Activated CD4-positive, alpha-beta T cell treated with anti-CD3 and anti-CD28 coated beads, Interleukin-2, Interleukin-4, amounts not matched to agents 100 ng/mL and 50 ng/mL, durations not matched to agents 16 hours and 8 hours (primary cell): ENCODE data around the gene SIGLEC1.

Experiments
- DNase-seq: peaks from one replicate; pipeline ENCODE4 v3.0.0-alpha.2; 2020; ENCODE audit warnings: low spot score

SIGLEC1 gene

DNA sequence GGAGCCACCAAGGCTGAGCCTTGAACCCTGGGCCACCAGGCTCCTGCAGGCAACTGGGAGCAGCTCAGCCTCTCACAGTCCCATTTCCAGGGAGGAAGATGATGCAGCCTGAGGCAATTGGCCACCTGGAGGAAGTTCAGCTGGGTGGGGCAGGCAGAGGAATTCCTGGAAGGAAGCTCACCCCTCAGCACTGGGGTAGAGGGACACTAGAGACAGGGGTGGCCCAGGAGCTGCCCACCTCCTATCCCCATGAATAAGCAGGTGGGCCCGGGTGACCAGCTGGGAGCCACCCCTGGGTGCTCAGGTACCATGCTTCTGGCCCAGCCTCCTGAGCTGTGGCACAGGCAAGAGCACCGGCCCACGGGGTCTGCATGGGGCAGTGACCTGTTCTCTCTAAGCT is 16.5 kb upstream of the SIGLEC1 start:
- no peak for DNase-seq

GRCh38 chr20:3728354-3728753 is 16.0 kb upstream of the SIGLEC1 start:
- DNase-seq, result no peak

DNA sequence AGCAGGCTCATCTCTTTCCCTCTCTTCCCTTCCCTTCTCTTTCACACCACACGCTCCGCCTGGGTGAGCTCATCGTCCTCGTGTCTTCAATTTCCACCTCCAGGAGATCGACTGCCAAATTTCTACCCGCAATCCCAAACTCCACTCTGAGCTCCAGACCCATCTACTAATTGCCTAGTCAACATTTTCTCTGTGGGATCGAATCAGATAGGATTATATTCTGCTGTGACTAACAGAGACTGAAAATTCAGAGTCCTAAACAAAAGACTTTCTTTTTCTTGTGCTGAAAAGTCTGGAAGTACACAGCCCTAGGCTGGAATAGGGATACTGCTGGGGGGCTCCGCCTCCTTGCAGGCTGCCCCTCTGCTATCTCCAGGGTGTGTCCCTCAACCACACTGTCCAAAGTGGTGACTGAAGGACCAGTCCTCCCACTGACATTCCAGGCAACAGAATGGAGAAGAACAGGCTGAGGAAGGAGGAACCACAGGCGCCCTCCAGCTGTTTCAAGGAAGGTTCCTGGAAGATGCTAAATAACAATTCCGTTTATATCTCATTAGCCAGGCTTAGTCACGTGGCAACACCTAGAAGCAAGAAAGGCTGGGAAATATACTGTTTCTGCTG is 15.1 kb upstream of the SIGLEC1 start:
- DNase-seq, result no peak

DNA sequence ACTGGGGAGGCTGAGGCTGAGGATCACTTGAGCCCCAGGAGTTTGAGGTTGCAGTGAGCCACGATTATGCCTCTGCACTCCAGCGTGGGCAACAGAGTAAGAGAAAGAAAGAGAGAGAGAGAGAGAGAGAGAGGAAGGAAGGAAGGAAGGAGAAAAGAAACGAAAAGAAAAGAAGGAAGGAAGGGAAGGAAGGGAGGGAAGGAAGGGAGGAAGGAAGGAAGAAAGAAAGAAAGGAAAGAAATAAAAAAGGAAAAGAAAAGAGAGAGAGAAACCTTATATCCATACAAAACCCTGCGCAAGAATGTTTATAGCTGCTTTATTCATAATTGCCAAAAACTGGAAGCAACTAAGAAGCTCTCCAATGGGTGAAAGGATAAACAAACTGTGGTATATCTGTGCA is 12.0 kb upstream of the SIGLEC1 start:
- no peak for DNase-seq

GRCh38 chr20:3723284-3723683 is 10.9 kb upstream of the SIGLEC1 start:
- DNase-seq, result no peak

- no peak for DNase-seq
These were observed 9.5 kb upstream of the SIGLEC1 start for GRCh38 chr20:3721912-3722311.

GRCh38 chr20:3720626-3721025 is 8.2 kb upstream of the SIGLEC1 start:
- DNase-seq, result no peak

- no peak for DNase-seq
These were observed 7.7 kb upstream of the SIGLEC1 start for GRCh38 chr20:3720068-3720467.

DNA sequence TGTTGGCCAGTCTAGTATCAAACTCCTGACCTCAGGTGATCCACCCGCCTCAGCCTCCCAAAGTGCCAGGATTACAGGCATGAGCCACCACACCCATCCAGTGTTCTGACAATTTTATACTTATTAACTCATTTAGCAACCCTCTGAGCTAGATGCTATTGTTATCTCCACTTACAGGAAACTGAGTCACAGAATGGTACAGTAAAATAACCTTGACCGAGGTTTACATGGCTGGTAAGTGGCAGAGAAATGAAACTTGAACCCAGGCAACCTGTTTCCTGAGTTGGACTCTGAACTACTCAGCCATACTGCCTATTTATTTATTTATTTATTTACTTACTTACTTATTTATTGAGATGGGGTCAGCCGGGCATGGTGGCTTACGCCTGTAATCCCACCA is 6.6 kb upstream of the SIGLEC1 start:
- no peak for DNase-seq

DNA sequence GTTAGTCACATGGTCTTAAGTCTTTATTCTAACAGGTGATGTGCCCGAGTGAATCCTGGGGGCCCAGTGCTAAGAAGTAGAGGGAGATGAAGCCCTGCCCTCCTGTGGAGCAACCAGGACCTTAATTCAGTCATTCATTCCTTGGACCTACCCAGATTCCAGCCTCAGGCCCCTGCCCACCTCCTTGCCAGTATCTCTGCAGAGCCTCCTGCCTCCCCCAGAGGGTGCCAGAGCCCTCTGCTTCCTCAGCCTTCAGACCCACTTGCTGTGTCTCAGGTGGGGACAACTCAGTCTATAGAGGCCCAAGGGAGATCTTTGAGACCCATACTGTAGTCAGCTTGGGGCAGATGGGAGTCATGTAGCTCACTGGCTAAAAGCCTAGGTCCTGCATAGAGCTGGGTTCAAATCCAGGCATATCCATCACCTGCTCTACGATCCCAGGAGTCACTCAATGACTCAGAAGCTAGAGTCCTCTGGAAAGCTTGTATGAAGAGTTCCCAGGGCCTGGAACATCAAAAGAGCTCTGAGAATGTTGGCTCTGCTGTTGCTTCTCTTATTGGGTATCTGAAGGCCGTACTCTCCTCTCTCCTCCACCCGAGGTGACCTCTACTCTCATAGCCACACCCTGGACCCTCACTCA is 3.9 kb upstream of the SIGLEC1 start:
- DNase-seq, result peak; percentile 14

- no peak for DNase-seq
These were observed 1.7 kb upstream of the SIGLEC1 start for GRCh38 chr20:3714092-3714491.

DNA sequence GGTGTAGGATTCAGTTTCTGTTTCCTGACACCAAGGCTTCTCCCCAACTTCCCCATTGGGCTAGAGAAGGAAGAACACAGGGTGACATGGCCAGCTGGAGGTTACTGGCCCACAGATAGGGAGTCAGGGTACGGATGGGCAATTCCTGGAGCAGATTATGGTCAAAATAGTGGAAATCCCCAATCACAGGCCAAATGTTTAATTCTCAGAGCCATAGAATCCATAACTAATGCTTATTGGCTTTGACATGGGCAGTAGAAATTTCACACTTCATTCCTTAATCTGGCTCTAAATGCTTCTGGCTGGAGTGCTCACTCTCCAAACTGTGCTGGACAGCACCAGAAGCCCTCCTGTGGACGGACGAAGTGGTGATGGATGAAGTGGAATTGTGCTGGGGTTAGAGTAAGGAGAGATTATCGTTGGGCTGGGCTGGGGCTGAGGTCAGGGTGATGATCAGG is 887 bp downstream of the SIGLEC1 start:
- DNase-seq, result no peak

DNA sequence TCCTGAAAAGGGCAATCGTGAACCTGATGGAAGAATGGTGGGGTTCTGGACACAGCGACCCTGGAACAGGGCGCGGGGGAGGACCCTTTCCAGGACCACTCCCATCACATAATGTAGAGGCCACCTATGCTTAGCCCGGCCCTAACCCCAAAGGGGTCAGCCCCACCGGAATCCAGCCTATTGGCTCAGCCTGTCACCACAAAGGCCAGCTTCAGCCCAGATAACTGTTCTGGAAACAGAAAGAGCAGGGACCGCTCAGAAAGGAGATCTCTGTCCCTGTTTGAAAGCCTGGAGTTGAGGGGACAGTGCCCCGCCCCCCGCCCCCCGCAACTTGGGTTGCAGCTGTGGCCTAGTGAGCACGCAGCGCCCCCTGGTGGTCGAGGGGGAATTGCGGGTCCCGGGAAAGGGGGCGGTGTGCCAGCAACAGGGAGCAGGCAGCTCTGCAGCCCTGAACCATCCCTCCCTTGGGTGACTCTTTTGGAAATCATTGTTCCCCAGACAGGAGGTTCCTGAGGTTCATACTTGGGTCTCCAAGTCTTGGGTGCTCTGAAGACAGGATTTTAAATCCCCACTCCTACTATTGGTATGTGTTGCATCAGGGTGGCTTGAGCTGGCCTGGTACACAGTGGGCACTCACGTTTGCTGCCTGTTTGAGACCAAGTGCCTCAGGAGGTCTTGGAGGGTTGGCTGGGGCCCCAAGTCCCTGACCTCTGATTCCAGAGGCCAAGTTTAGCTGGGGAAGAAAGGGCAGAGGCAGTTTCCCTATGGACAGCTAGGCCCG is 1.5 kb downstream of the SIGLEC1 start:
- peak; percentile 70 for DNase-seq

- no peak for DNase-seq
These were observed 2.4 kb downstream of the SIGLEC1 start for GRCh38 chr20:3710011-3710466.

DNA sequence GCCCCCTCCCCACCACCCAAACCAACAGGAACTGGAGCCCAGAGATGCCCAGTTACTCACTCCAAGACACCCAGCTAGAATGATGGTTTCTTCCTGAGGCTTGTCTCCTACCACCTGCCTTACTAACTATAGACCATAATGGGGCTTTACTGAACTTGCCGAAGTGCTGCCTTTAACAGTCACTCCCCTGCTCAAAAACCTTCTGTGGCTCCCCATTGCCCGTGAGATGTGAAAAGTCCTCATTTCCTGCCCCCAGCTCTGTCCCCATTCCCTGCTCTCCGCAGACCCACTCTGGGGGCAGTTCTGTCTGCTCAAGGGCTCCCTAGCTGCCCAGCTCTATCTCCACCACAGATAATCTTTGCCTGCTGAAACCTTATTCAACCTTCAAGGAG is 4.9 kb downstream of the SIGLEC1 start:
- DNase-seq, result no peak

DNA sequence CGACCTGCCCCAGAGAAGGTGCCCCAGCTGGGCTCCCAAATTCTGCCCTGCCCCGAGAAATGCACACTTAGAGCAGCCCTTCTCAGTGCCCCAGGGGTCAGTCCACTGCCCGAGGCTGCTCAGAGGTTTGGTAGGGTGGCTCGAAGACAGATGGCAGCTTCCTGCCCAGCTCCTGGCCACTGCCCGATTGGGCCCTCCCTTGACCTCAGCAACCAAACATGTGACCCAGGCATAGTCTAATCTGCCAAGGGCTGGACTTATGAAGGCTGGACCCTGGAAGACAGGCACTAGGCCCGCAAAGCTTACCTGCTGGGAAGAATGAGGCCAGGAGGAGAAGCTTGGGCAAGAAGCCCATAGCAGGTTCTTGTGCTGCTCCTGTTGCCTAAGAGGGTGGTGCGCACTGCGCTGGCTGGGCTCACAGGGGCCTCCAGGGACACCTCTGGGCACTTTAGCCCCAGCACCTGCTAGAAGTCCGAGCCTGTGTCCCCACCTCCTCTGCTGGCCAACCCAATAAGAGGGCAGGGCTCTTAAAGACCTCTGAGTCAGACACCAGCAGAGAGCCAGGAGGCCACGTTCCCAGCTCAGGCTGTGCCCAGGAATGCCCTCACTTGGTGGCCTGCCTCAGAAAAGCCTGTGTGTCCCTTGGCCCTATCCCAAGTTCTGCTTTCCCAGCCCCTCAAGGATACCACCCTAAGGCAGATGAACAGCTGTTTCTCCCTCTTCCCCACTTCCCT is 5.5 kb downstream of the SIGLEC1 start:
- no peak for DNase-seq

GRCh38 chr20:3705970-3706739 is 6.2 kb downstream of the SIGLEC1 start:
- DNase-seq, result no peak

DNA sequence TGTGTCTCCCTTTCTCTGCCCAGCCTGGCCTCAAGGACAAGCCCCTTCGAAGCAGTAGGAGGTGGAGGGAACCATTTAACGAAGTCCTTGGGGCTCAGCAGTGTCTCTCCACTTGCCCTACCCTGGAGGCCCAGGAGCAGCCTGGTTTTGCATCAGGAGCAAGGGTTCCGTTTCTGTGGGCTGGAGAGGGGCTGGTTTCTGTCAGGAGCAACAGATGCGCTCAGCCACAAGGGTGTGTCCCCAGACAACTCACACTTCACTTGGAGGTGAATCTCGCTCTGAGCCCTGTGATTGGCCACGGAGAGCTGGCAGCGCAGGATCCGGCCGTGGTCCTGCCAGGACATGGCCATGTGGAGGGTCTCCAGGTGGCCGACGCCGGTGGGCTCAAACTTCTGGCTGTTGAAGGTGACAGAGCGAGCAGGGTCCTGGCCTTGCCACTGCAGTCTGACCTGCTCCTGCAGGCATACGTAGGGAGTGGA is 6.9 kb downstream of the SIGLEC1 start:
- DNase-seq, result no peak

DNA sequence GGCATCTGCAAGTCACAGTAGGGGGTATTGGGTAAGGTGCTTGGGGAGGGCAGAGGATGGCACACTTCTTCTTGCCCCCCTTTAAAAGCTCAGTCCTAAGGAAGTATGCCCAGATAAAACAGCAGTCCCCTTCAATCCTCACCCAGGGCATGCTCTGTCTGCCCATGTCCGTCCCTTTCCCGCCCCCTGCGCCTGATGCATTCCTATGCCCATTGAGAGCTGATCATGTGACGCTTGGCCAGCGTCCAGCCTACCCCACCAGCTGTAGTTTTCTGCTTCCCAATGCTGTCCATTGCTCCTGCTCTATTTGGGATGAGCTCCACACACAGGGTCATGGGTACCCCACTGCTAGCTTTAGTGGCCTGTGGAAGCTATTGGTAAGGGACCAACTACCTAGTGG is 8.3 kb downstream of the SIGLEC1 start:
- no peak for DNase-seq

GRCh38 chr20:3702611-3703391 is 9.6 kb downstream of the SIGLEC1 start:
- no peak for DNase-seq
